CD4-positive, CD25-positive, alpha-beta regulatory T cell (primary cell): ENCODE measurements around the gene PYGM. TPM values are rescaled to one million over a fixed set of nuclear protein-coding genes. Genes with fewer than 3 reads are reported as not detected.

Experiments used
- ATAC-seq, 2 donors: fragments of 150-1000 bp; cut with Tn5 transposase; one replicate each; pipeline ENCODE4 v1.10.0; 2021; ENCODE audit warnings: low read depth in 2 of 2, moderate number of reproducible peaks in 2 of 2, moderate library complexity in 1 of 2
- DNase-seq, 3 donors: peaks; one replicate each; pipeline versions ENCODE4 v3.0.0 to v3.0.0-alpha.2; 2012 to 2022; ENCODE audit warnings: mixed read lengths in 1 of 3
- H3K27ac ChIP-seq: one replicate; pipeline ENCODE4 v1.7.0; 2013; ENCODE audit warnings: mild to moderate bottlenecking, low read length; ENCODE audit not compliant: insufficient read depth, poor library complexity, severe bottlenecking
- H3K27me3 ChIP-seq: one replicate; pipeline ENCODE4 v1.7.0; 2013; ENCODE audit warnings: low read length; ENCODE audit not compliant: control insufficient read depth, insufficient read depth
- H3K36me3 ChIP-seq: one replicate; pipeline ENCODE4 v1.7.0; 2013; ENCODE audit warnings: mild to moderate bottlenecking, low read length, moderate library complexity; ENCODE audit not compliant: control insufficient read depth, insufficient read depth
- H3K4me1 ChIP-seq: 2 replicates; pipeline ENCODE4 v1.7.0; 2013; ENCODE audit warnings: mild to moderate bottlenecking, low read length; ENCODE audit not compliant: insufficient read depth, control insufficient read depth, poor library complexity, severe bottlenecking
- H3K4me3 ChIP-seq: one replicate; pipeline ENCODE4 v1.7.0; 2013; ENCODE audit warnings: low read depth, mild to moderate bottlenecking, low read length, moderate library complexity
- H3K9me3 ChIP-seq, 2 experiments: 1 replicate in 1 of 2; 2 replicates in 1 of 2; pipeline ENCODE4 v1.7.0; 2013; ENCODE audit warnings: low read length in 2 of 2, mild to moderate bottlenecking in 1 of 2, moderate library complexity in 1 of 2; ENCODE audit not compliant: control insufficient read depth in 2 of 2
- H3K27ac Mint-ChIP-seq, 3 donors: one replicate each; pipeline ENCODE4 v1.8.0; 2020 to 2022; ENCODE audit warnings: mild to moderate bottlenecking in 3 of 3, mixed read lengths in 3 of 3, moderate library complexity in 2 of 3
- H3K27me3 Mint-ChIP-seq: one replicate; pipeline ENCODE4 v1.8.0; 2022; ENCODE audit warnings: mild to moderate bottlenecking, mixed read lengths
- H3K36me3 Mint-ChIP-seq: one replicate; pipeline ENCODE4 v1.8.0; 2020; ENCODE audit warnings: mixed read lengths
- H3K4me1 Mint-ChIP-seq, 4 donors: one replicate each; pipeline ENCODE4 v1.8.0; 2020 to 2022; ENCODE audit warnings: mixed read lengths in 4 of 4, mild to moderate bottlenecking in 1 of 4
- H3K4me3 Mint-ChIP-seq, 4 donors: one replicate each; pipeline ENCODE4 v1.8.0; 2020 to 2022; ENCODE audit warnings: mild to moderate bottlenecking in 4 of 4, mixed read lengths in 4 of 4, moderate library complexity in 3 of 4
- H3K9me3 Mint-ChIP-seq, 7 donors: one replicate each; pipeline ENCODE4 v1.8.0; 2020 to 2022; ENCODE audit warnings: mixed read lengths in 7 of 7, mild to moderate bottlenecking in 3 of 7, moderate library complexity in 2 of 7
- polyA plus RNA-seq, 4 donors: library from polyadenylated mRNA; unstranded; fragments of 300-500 nt; fragmentation: Illumina TruSeq; gene quantifications; one replicate each; pipeline ENCODE4 v1.2.3, GENCODE V29; 2021
- total RNA-seq: library from RNA; stranded (reverse); gene quantifications from one replicate; pipeline ENCODE4 v1.2.3, GENCODE V29; 2022

PYGM gene
- total and polyA plus RNA-seq, 5 donors from 2014 or later = 0.17 to 10.9 (median 0.43) TPM; not detected in 2

DNA sequence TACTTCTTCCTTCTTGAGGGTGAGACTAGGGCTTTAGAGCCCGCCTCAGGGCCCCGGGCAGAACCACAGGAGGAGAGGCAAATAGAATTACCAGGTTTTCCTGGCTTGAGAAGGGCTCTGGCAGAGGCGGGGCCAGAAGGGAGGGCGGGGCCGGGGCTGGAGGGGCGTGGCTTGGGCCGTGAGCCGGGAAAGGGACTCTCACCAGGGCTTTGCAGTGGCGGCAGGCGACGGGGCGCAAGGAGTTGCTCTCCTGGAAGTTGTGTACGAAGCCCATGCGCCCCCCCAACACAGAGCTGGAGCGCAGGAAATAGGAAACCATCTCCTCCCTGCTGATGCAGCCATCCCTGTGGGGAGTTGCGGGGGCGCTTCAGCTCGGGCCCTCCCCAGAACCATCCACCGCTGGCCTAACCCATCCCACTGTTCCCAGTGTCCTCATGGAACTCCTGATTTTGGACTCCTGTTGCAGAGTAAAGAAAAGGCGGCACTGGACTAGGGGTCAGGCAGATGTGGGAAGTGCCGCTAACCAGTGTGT, 29.9 kb downstream of the PYGM start:
- H3K27ac ChIP-seq = no peak overlapping the region
- H3K36me3 ChIP-seq = peaks cover 52% of the 10 kb centered on the region
- no peak for DNase-seq
- H3K4me3 ChIP-seq = no peak overlapping the region
- no peaks in the 10 kb centered on the region for H3K4me1 ChIP-seq
- H3K9me3 ChIP-seq = no peaks in the 10 kb centered on the region
- ATAC-seq = no peak
- Mint-ChIP-seq H3K27ac (no peak overlapping the region), H3K4me3 (no peak overlapping the region), H3K4me1 (peaks cover 0 to 26% (median 7%) of the 10 kb centered on the region in 4 donors), H3K9me3 (no peaks in the 10 kb centered on the region), H3K27me3 (no peaks in the 10 kb centered on the region), H3K36me3 (peaks cover 37% of the 10 kb centered on the region)
- no peaks in the 10 kb centered on the region for H3K27me3 ChIP-seq

DNA sequence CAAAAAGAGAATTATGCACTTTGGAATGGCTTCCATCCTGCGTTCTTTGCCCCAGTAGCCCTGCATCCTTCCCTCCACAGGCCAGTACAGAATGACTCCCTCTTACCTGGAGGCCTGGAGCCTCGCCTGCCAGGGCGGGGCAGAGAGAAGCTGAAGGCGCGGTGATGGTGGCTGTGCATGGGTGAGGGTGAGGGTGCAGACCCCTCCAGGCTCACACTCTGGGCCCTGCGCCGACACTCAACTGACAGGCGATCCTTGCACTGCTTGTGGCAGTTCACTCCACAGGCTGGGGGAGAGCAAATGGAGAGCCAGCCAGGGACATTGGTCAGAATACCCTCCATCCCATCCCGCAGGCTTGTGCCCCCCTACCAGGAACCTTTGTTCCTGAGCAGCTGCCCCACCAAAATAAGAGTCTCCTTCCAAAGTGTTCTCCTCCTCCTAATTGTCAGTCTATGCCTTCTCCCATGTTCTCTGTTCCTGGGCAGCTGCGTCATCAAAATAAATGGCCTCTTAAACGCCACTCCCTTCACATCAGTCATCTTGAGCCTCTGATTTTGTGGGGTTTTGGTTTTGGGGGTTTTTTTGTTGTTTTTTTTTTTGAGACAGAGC, 30.9 kb downstream of the PYGM start:
- H3K9me3 Mint-ChIP-seq = no peaks in the 10 kb centered on the region
- no peaks in the 10 kb centered on the region for H3K27me3 Mint-ChIP-seq
- H3K4me1 Mint-ChIP-seq = peaks cover 0 to 27% (median 8%) of the 10 kb centered on the region in 4 donors
- Histone ChIP-seq H3K9me3 (no peaks in the 10 kb centered on the region), H3K27ac (no peak overlapping the region), H3K4me1 (peaks cover 1% of the 10 kb centered on the region), H3K27me3 (no peaks in the 10 kb centered on the region), H3K36me3 (peaks cover 42% of the 10 kb centered on the region), H3K4me3 (no peak overlapping the region)
- H3K27ac Mint-ChIP-seq = no peak overlapping the region
- H3K4me3 Mint-ChIP-seq = no peak overlapping the region
- DNase-seq (no peak), ATAC-seq (no peak)
- H3K36me3 Mint-ChIP-seq = peaks cover 31% of the 10 kb centered on the region

DNA sequence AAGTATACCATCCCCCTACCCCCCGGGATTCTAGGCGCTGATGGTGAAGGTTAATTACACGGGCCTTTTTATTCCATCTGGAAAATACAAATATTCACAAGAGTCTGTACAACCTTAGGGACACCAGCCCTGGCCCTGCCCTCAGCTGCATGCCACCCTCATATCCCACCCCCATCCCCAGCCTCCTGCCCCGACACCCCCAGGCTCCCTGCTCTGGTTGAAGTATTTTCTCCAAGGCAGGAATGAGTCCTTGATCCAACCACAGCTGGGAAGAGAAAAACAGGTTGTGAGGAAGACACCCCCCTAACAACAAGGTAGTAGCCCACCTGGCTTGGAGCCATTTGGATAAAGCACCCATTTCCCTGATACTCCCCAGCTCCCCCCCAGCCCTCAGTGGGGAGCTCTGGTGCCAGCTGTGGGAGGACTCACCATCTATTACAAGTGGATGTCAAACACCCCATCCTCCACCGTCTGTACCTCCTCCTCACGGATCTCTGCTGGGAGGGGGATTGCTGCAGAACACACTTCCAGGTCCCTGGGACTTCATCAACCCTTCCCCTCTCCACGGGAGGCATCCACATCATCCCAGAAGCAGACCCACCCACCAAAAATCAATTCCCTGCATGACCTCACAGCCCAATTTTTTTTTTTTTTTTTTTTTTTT, 32.8 kb downstream of the PYGM start:
- no peak overlapping the region for H3K27ac Mint-ChIP-seq
- no peaks in the 10 kb centered on the region for H3K27me3 ChIP-seq
- no peak for DNase-seq
- peaks cover 0 to 27% (median 6%) of the 10 kb centered on the region in 4 donors for H3K4me1 Mint-ChIP-seq
- no peak for ATAC-seq
- no peak overlapping the region for H3K4me3 Mint-ChIP-seq
- H3K36me3 Mint-ChIP-seq = peaks cover 25% of the 10 kb centered on the region
- peaks cover 7% of the 10 kb centered on the region for H3K4me1 ChIP-seq
- no peak overlapping the region for H3K4me3 ChIP-seq
- H3K9me3 ChIP-seq = no peaks in the 10 kb centered on the region
- H3K36me3 ChIP-seq = peaks cover 30% of the 10 kb centered on the region
- no peaks in the 10 kb centered on the region for H3K9me3 Mint-ChIP-seq
- peaks cover 6% of the 10 kb centered on the region for H3K27me3 Mint-ChIP-seq
- H3K27ac ChIP-seq = no peak overlapping the region

DNA sequence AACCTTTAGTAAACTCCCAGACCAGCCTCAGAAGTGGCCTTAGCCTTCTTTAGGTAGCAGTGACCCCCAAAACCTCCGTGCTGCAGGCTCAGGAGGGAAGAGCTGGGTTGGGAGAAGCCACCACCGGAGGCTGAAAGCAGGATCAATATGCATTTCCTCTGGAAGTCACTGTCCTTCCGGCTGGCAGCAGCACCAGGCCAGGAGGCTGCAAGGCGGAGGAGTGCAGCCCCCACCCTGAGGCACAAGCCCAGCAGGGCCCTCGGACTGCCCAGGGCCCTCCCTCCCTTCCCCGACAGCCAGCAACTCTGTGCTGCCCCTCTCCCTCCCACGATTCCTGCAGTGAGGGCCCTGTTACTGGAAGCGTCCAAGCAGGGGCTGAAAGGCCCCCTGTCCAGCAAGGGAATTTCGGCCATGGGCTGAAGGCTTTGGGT, 33.5 kb downstream of the PYGM start:
- DNase-seq (no peak), ATAC-seq (no peak)
- Mint-ChIP-seq H3K4me1 (peaks cover 0 to 20% (median 6%) of the 10 kb centered on the region in 4 donors), H3K36me3 (peaks cover 17% of the 10 kb centered on the region), H3K27ac (no peak overlapping the region), H3K9me3 (no peaks in the 10 kb centered on the region), H3K4me3 (no peak overlapping the region), H3K27me3 (peaks cover 13% of the 10 kb centered on the region)
- no peaks in the 10 kb centered on the region for H3K9me3 ChIP-seq
- peaks cover 22% of the 10 kb centered on the region for H3K36me3 ChIP-seq
- peaks cover 7% of the 10 kb centered on the region for H3K4me1 ChIP-seq
- no peak overlapping the region for H3K4me3 ChIP-seq
- H3K27ac ChIP-seq = no peak overlapping the region
- H3K27me3 ChIP-seq = no peaks in the 10 kb centered on the region

DNA sequence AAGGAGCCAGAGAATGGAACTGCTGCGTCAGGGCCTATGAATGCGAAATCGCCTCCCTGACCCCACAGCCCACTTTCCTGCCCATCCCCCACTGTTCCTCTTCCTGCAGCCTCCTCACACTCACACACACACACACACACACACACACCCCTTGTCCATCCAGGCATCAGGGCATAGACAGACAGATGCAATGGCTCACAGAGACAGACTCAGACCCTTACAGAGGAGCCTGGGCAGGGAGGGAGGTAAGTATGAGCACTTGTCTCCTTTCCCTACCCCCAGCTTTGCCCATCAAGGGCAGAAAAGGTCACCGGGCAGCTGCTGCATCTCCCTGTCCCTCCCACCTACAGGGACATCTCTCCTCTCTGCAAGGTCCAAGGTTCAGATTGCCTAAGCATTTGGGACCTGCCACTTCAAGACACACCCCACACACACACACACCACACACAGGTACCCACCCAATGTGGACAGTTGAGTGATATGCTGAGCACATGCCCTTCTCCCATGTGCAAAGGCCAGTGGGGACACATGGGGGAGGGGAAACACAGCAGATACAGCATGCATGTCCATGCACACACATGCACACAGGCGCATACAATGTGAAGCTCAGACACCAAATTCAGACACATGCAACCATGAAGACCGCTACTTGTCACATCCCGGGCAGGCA, 34.8 kb downstream of the PYGM start:
- peaks cover 7% of the 10 kb centered on the region for H3K4me1 ChIP-seq
- Mint-ChIP-seq H3K4me1 (peaks cover 0 to 18% (median 5%) of the 10 kb centered on the region in 4 donors), H3K36me3 (peaks cover 11% of the 10 kb centered on the region), H3K27me3 (peaks cover 23% of the 10 kb centered on the region), H3K27ac (peak overlapping the region in 1 of 3 donors; percentile 27), H3K4me3 (peak overlapping the region in 1 of 4 donors; percentile 39), H3K9me3 (no peaks in the 10 kb centered on the region)
- no peak overlapping the region for H3K27ac ChIP-seq
- no peak overlapping the region for H3K4me3 ChIP-seq
- ATAC-seq (no peak), DNase-seq (no peak)
- H3K27me3 ChIP-seq = no peaks in the 10 kb centered on the region
- H3K9me3 ChIP-seq = no peaks in the 10 kb centered on the region
- H3K36me3 ChIP-seq = peaks cover 11% of the 10 kb centered on the region

DNA sequence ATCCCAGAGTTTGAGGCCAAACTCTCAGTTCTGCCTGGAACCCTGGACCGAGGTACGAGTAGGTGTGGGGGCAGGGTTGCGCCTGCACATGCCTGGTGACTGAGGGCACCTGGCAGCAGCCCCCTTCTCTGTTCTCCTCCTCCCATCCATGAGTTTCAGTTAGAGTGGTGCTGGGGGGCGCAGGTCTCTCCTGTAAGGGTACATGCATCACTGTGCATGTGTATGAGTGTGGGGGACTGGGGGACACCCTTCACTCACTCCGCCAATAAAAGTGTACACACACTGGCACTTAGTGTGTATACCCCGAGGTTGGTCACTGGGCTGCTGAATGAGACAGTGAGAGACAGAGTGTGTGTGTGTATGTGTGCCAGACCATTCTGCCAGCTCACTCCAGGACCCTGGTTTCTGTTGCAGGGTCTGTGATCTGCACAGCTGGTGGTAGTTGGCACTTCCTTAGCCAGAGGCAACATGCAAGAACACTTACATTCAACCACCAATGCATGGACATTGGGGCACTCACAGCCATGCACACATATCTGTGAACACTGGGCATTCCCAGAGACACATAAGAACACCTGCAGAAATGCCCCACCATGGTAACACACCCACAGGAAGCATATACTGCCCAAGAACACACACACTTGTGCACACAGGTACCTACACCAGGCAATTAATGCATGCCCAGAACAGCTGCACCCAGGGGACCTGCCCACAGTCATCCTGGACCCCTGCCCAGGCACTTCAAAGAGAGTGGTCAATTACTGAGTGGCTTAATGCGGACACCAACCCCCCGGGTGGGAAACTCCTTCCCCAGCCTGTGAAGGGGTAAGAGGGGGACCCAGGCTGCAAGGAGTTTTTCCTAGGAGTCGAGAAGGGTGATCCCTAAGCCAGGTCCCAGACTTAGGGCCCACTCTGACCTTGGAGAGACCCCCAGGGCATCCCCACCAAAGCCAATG, 35.6 kb downstream of the PYGM start:
- ATAC-seq (no peak), DNase-seq (no peak)
- Mint-ChIP-seq H3K4me3 (peak overlapping the region; percentile 43 to 78 (median 69)), H3K36me3 (peaks cover 10% of the 10 kb centered on the region), H3K27me3 (peaks cover 29% of the 10 kb centered on the region), H3K27ac (peak overlapping the region in 1 of 3 donors; percentile 48), H3K4me1 (peaks cover 0 to 18% (median 5%) of the 10 kb centered on the region in 4 donors), H3K9me3 (no peaks in the 10 kb centered on the region)
- peak overlapping the region; percentile 69 for H3K27ac ChIP-seq
- peaks cover 7% of the 10 kb centered on the region for H3K4me1 ChIP-seq
- H3K9me3 ChIP-seq = no peaks in the 10 kb centered on the region
- H3K36me3 ChIP-seq = peaks cover 9% of the 10 kb centered on the region
- H3K27me3 ChIP-seq = no peaks in the 10 kb centered on the region
- H3K4me3 ChIP-seq = no peak overlapping the region
